GM18858 (cell line): Measurements from ENCODE around the gene TRIM50.
"Not testable (repeated sequence)": the region's sequence is repeated elsewhere in the genome, so short reads cannot be mapped to it uniquely, and the experiment has no call there.

ENCODE experiments used
- ATAC-seq: cut with Tn5 transposase; IDR thresholded peaks from one replicate; pipeline ENCODE4 v1.9.1; 2021; ENCODE audit not compliant: unreplicated experiment

TRIM50 gene

GRCh38 chr7:73316521-73316920, 11.4 kb downstream of the TRIM50 start:
- ATAC-seq: no peak

GRCh38 chr7:73314271-73314670, 13.6 kb downstream of the TRIM50 start:
- no peak for ATAC-seq

- no peak for ATAC-seq
These were observed 14.4 kb downstream of the TRIM50 start for GRCh38 chr7:73313521-73313906.

DNA sequence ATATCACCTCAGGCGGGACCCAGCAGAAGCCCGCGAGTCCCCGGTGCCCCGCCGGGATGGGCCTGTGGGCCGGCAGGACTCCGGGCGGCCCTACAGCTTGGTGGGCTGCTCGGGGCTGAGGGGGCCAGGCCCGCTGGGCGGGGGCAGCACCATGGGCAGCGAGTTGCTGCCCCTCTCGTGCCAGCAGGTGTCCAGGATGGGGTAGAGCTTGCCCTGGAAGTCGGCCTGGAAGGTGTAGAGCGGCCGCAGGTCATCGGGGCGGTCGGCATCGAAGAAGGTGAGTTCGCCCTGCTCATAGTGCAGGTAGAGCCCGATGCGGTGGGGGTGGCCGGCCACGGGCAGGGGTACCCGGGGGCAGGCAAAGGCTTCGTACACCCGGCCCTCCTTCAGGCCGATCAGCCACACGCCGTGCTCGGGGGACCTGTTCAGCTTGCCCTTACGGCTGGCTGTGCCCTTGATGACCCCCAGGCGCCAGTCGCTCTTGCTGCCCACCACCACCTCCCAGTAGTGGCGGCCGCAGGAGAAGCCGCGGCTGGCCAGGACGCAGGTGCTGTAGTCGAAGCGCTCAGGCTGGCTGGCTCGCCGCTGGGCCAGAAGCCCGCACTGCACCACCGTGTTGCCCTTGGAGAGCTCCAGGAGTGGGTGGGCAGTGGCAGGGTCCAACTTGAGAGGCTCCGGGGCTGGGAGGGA, 14.9 kb downstream of the TRIM50 start:
- no peak for ATAC-seq

- ATAC-seq: not testable (repeated sequence)
These were observed 16.5 kb downstream of the TRIM50 start for GRCh38 chr7:73311421-73311820.

DNA sequence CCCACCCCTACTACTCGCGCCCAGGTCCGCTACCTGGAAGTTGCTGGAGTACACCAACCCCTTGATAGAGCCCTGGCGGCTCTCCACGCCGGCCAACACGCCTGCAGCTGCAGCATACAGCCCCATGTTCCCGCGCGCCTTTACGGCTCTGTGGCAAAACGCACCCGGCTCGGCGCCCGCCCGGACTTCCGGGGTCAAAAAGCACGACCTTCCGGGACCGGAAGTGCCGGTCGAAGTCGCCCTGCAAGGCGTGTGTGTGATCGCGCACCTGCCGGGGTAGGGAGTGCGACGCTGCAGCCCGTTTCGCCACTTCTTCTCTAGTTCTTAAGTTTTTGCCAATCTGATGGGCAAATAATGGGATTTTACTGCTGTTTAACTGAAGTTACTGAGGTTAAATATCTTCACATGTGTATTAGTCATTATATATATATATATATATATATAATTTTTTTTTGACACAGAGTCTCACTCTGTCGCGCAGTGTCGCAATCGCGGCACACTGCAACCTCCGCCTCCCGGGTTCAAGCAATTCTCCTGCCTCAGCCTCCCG, 19.1 kb downstream of the TRIM50 start, which contains the start of gene NSUN5:
NSUN5 (minus strand) TSS at position 162 of the 550 bp plus-strand sequence; CDS start at position 126, 36 bp downstream.
- ATAC-seq: peak; percentile 89

- peak; percentile 33 for ATAC-seq
These were observed 19.7 kb downstream of the TRIM50 start for GRCh38 chr7:73308074-73308664.

GRCh38 chr7:73307436-73307835, 20.4 kb downstream of the TRIM50 start:
- ATAC-seq: no peak

GRCh38 chr7:73304612-73305387, 23.1 kb downstream of the TRIM50 start:
- not testable (repeated sequence) for ATAC-seq

DNA sequence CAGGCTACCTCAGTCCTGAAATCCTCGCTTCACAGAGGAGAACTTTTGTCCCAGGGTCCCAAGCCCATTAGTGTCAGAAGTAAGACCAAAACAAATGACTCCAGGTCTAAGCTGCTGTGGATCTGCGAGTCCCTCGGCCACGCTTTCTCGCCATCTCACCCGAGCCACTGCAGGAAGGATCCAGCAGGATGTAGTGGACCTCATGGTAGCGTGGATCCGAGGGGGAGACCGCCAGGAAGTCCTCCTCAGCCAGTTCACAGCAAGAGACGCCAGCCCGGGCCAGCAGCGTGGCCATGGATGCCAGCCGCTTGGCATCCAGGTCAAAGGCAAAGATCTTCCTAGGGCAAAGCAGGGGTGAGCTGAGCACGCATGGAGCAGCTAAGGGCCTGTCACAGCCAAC, 23.8 kb downstream of the TRIM50 start:
- ATAC-seq: no peak

DNA sequence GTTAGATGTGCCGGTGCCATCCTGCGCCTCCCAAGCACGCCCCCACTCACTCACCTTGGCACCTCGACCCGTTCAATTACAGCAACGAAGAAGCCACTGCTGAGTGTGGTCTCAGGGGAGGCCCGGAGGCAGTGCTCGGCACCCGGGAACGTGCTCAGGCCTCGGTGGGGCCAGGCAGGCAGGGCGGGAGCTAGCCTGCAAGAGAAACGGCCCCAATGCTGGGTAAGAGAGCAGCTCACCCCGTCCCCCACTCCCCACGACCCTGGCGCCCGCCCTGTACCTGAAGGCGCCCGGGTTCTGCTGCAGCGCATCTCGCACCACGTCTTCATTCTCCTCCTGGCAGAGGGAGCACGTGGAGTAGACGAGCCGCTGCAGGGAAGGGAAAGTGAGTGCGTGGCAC, 24.3 kb downstream of the TRIM50 start:
- no peak for ATAC-seq

DNA sequence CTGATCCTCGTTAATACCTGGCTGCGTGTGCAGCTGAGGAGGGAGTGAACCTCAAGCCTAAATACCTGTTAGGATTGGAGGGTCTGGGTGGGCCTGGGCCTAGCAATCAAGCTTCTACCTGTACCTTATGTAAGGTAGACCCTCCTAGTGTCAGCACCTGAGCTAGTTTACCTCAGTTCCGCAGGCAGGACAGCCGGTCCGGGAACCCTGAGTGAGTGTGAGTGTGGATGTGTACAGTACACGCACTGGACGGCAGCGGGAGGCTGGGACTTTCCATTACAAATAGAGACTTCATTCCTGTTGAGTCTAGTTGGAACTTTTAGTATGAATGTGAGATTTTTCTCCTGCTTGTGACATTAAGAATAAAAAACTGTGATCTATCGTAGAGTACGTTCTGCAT, 25.0 kb downstream of the TRIM50 start:
- not testable (repeated sequence) for ATAC-seq

DNA sequence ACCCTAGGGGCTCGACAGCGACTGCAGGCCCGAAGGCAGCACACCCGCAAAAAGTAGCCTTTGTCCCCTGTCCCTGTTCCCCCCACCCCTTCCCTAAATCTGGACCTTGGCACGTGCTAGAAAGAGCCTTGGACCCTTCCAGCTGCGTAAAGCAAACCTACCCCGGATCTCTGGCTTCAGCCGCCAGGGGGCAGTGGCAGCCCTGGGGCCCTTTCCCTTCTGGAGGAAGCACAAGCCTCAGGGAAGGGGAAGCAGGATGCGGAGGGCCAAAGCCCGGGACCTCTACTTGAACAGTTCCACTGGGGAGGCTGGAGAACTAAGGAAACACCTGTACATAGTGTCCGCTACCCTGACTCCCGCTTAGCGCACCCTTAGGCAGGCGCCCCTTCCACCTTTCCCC, 26.8 kb downstream of the TRIM50 start:
- ATAC-seq: not testable (repeated sequence)

DNA sequence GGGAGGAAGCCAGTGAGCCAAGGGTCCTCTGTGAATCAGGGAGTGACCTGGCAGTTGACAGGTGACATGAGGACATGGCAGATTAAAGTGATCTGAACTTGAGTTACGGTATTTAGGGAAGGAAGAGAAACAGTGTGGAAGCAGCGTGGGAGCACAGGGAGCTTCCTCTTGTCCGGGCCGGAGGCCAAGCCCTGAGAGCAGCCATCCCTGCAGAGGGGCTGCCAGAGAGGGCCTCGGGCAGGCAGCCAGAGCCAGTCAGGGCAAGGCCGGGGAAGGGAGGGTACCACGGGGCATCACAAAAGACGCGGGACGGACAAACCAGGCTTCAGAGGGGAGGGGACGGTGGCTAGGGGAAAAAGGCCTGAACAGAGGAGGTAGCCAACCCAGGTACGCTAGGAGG, 28.1 kb downstream of the TRIM50 start:
- not testable (repeated sequence) for ATAC-seq

- not testable (repeated sequence) for ATAC-seq
These were observed 30.2 kb downstream of the TRIM50 start for GRCh38 chr7:73297706-73298105.

GRCh38 chr7:73297235-73297634, 30.6 kb downstream of the TRIM50 start:
- ATAC-seq: not testable (repeated sequence)

DNA sequence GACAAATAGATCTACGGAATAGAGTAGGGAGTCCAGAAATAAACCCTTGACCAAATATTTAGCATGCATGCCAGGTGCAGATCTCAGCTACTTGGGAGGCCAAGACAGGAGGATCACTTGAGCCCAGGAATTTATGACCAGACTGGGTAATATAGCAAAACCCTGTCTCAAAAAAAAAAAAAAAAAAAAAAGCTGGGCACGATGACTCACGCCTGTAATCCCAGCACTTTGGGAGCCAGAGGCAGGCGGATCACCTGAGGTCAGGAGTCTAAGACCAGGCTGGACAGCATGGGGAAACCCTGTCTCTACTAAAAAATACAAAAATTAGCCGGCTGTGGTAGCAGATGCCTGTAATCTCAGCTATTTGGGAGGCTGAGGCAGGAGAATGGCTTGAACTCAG, 50.7 kb downstream of the TRIM50 start:
- ATAC-seq: not testable (repeated sequence)

- ATAC-seq: not testable (repeated sequence)
These were observed 60.1 kb downstream of the TRIM50 start for GRCh38 chr7:73267813-73268212.

GRCh38 chr7:73266719-73267368, 61.0 kb downstream of the TRIM50 start:
- peak; percentile 73 for ATAC-seq
